Stimulated activated CD4-positive, alpha-beta T cell treated with anti-CD3 and anti-CD28 coated beads, Interleukin-12 subunit alpha, Interleukin-12 subunit beta, amount 100 ng/mL, for 4 hours (primary cell): ENCODE data around the gene NEURL1.
"Not testable (repeated sequence)": the region's sequence is repeated elsewhere in the genome, so short reads cannot be mapped to it uniquely, and the experiment has no call there.

Source experiments
- DNase-seq: peaks from one replicate; pipeline ENCODE4 v3.0.0-alpha.2; 2020

The NEURL1 gene

DNA sequence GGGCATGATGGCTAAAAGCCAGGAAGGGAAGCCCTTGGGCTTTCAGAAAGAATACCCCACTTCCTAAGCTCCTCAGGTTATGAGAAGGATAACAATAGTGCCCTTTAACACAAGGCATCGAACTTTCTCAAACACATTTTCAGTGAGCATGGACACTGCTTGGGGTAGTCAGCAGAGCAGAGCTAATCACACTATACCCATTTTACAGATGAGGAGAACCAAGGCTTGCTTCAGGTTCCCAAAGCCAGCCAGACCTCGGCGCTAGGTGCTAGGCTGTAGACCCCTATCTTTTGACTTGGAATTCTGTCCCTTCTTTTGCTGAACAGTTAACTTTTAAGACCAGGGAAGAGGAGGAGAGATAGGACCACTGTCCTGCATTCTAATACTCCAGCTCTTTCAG, 1.8 kb downstream of the NEURL1 start:
- DNase-seq: no peak

DNA sequence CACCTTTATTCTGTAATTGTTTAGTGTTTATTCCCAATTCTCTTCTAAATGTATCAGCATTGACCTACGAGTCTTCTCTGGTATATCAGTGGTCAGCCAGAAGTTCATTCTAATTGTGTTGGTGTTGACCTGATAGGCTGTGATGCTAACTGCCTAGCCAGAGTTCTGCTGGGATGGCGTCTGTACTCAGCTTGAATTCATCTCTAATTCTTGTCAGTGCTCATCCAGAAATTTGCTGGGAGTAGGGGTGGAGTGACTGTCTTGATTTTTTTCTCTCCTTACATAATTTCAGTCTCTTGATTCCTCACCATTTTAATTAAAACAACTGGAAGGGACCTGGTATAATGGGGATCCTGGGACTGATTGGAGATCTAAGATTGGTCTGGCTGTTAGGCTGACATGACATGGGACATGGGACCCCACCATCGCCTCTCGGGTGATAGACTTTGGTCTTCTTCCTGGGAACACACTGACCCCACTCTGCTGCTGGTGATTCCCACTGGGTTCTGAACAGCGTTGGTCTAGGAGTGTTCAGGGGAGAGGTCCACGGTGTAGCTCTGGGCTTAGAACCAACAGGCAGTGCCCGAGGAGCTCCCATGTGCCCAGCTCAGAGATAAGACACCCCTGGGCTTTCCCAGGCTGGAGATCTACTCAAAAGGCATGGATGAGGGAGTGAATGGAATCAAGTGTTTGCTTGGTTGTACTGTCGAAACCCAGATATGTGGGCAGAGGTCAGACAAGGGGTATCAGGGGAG, 3.8 kb downstream of the NEURL1 start:
- DNase-seq: no peak

DNA sequence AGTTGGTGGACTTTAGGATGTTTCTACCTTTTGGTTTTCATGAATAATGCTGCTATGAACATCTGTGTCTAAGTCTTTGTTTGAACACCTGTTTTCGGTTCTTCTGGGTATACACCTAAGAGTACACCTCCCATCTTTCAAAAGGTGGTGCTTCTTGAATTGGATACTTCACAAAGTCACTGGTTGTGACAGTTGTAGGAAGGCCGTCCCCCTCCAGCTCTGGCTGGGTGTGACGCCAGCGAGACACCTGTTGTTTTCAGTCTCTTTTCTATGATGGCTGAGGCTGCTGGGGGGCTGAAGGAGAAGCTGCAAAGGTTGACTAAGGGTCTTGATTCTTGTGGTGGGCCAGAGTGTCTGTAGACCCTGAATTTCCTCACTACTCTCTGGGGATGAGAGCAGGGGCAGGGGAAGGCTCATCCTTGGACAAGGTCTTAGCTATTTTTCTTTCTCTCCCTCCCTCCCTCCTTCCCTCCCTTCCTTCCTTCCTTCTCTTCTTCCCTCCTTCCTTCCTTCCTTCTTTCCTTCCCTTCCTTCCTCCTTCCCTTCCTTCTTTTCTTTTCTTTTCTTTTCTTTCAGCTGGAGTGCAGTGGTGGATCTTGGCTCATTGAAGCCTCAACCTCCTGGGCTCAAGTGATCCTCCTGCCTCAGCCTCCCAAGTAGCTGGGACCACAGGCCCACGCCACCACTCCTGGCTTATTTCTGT, 5.6 kb downstream of the NEURL1 start:
- DNase-seq: no peak

DNA sequence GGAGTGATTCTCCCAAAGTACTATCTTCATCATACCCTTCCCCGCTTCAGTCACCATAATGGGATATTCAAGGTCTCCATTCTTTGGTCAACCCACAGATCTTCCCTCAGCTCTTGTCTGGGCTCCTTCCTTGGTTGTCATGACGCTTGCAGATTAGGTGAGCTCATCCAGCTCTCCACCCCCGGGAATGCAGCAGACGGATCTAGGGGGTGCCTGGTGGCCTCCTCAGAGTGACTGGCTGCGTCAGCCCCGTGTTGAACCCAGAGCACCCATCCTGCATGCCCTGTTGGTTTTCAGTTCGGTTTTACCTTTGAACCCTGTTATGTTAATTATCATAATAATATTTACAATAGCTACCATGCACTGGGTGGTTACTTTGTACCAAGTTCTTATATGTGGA, 6.4 kb downstream of the NEURL1 start:
- DNase-seq: no peak

DNA sequence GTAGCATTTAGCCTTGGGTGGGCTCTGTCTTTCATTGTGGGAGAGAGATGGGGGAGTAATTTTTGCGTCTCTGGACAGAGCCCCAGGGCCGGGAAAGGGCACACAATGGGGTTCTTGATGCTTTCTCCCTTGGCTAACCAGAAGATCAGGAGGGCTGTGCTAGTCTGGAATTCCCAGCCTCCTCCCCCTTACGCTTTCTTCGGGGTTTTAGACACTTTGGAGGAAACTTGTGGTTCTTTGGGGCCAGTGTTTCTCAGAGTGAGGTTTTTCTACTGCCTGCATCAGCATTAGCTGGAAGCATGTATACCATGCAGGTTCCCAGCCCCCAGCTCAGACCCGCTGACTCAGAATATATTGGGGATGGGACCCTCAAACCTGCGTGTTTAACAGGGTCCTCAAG, 7.0 kb downstream of the NEURL1 start:
- no peak for DNase-seq

DNA sequence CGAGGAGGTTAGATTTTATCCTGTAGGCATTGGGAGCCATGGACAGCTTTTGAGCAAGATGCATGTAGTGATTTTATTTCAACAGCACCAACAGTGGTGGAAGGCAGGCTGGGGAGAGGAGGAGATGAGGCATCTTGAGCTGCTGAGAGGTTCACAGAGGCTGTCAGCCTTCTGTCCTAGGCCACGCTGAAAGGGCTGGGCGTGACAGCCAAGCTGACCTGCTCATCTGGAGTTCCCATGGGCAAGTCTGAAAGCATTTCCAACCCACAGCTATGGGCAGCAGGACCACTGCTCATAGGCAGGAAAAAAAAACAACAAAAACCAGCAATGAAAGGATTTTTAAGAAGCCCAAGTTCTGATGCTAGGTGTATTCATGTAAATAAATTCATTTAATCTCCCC, 7.7 kb downstream of the NEURL1 start:
- no peak for DNase-seq

DNA sequence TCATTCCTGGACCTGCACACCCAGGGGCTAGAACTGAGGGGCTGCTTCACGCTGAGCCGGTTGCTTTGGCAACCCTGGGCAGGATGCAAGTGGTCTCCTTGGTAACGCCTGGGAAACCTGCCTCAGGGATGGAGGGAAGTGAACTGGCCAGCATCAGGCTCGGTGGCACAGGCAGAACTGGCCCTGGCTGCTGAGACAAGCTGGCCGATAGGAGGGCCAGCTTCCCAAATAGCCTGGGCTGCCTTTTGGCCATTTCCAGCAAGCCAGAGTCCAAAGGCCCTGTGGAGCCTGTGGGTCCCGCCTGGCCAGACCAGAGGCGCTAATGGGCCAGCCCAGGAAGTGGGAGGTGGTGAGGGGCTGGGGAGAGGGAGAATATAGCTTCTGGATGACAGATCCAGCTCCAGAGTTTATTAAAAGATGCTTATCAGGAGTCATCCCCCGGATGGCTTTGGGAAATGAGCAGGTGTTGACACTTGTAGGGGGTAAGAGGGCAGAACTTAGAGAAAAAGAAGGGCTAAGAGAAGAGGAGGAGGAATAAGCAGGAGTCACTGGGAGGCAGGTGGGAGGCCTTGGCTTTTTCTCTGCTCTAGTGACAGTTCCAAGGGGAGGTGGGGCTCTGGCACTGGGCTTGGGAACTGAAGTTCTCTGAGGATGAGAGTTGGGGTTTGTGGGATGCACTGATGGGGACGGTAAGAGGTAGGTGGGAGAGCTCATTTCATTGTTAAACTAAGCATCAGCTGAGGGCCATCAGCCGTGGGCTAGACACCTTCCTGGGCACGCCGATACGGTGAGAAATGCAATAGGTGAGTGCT, 9.6 kb downstream of the NEURL1 start:
- DNase-seq: no peak

DNA sequence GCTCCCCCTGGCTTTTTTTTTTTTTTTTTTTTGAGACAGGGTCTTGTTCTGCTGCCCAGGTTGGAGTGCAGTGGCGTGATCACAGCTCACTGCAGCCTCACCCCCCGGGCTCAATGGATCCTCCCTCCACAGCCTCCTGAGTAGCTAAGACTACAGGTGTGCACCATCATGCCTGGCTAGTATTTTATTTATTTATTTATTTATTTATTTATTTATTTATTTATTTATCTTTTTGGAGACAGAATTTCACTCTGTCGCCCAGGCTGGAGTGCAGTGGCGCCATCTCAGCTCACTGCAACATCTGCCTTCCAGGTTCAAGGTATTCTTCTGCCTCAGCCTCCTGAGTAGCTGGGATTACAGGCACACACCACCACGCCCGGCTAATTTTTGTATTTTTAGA, 10.3 kb downstream of the NEURL1 start:
- DNase-seq: not testable (repeated sequence)

DNA sequence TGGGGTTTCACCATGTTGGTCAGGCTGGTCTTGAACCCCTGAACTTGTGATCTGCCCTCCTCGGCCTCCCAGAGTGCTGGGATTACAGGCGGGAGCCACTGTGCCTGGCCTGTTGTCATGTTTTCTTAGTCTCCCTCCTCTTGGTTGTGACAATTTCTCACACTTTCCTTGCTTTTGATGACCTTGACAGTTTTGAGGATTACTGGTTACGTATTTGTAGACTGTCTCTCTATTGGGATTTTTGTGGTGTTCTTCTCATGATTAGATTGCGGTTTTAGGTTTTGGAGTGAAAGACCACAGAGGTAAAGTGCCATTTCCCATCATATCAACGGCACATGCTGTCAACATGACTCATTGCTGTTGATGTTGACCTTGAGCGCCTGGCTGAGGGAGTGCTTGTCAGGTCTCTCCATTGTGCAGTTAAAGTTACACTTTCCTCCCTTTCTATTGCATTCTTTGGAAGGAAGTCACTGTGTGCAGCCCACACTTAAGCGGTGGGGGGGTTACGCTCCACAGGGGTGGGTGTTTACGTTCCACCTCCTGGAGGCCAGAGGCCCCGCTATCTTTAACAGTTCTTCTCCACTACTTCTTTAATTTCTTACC, 10.8 kb downstream of the NEURL1 start:
- no peak for DNase-seq

DNA sequence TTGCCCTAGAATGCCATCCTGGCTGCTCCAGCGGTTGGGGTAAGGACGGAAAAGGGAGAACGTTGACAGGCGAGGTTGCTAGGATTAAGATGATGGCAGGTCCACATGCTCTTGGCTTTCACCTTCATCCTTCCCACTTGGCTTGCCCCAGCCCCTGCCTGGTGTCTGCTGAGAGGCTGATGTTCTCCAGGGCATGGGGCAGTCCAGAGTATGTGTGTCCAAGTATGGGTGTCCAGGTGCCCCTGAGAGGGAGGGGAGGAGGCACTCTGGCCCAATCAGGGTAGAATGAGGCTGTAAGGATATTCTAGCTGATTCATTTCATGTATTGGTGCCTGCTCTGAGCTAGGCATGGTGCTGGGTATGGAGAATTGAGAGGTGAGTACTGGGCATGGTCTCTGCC, 12.6 kb downstream of the NEURL1 start:
- DNase-seq: no peak

DNA sequence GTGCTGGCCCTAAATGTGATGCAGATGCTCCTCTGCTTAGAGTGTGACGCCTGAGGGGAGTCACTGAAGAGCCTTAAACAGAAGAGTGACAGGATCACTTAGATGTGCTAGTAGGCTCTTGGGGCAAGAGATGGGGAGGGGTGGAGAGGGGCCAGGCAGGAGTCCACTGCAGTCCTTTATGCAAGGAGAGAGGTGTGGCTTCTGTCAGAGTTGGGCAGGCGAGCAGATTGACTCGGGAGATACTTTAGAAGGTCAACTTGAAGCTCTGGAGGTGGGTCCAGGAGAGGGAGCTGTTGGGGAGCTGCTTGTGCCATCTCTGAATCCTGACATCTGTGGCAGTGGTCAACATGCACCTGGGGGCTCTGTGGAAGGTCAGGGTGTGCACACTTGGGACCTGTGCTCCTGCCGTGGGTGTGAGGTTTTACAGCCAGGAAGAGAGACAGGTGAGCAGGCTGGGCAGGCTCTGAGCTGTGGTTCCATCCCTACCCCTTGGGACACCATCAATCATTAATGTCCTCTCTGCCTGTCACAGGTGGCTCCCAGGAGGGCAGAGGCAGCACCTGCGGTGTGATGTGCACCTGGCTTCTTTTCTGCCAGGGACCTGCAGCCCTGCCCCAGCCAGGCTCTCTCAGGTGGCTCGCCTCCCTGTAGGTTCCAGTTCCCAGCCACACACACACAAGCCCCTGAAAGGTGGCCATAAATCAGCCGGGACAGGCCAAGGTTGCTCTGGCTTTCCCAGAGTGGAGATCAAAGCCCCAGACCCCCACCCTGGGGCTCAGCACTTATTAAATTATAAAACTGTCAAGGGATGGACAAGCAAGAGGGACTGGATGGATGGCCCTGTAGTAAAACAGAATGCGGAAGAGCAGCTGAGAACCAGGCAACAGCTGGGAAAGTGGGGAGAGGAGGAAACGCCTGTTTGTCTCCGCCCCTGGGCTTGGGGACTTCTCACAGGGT, 14.0 kb downstream of the NEURL1 start:
- DNase-seq: no peak

DNA sequence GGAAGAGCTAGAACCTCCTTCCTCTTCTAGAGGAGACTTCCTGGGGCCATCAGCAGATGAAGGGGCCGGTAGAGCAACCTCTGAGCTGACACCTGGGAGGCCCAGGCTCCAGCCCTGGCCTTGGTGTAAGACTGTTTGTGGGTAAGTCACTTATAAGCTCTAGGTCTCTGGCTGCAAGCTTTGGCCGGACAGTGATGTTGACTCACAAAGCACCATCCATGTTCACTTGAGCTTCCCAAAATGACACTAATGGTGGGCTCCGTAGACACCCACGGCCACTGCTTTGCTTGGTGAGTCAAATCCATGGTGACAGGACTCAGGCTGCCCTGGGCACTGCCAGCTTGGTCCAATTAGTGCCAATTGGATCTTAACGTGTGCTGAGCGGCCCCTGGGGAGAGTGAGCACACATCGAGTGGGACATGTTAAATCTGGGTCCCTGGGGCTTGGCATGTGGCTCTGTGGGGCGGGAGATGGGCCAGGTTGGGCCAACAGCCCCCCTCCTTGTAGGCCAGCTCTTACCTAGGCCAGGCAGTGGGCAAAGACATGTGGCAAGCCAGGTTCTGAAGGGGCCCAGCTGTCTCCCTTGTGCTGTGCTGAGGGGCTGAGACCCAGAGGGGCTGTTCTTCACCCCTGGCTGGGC, 16.7 kb downstream of the NEURL1 start:
- no peak for DNase-seq

DNA sequence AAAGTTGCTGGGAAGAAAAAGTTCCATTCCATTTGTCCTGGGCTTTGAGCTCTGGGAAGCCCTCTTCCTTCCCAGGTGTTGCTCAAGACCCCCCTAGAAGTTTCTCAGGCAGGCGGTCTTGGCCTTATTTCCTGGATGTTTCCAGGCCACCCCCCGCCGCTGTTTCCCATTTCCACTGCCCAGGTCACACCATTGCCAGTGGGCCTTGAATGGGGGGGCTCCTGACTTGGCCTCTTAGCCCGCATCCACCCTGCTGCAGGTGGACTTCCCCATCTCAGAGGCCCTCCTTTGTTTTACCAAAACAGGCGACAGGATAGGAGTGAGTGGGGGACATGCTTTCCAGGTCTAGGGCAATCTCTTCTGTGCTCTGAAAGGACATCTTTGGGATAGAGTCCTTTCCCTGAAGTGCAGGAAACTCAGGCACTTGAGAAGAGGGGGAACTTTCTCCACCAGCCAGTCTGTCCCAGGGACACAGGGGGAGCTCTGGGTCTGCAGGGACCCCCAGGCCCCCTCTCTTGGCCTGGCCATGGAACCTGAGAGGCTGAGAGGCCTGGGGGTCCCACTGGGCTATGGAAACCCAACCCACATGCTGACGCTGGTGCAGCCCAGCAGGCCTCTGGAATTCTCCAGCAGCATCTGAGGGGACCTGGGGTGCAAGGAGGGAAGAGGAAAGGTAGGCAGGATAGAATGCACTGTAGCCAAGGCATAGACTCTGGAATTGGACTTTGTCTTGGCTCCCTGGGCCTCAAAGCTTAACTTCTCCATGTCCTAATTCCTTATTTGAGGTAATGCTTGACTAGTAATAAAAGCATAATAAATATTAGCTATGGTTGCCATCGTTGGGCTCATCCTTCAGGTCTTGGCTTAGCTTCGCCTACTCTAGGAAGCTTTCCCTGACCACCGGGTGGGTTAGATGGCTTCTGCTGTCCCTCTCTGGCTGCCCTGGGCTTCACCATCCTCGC, 17.6 kb downstream of the NEURL1 start:
- DNase-seq: no peak

DNA sequence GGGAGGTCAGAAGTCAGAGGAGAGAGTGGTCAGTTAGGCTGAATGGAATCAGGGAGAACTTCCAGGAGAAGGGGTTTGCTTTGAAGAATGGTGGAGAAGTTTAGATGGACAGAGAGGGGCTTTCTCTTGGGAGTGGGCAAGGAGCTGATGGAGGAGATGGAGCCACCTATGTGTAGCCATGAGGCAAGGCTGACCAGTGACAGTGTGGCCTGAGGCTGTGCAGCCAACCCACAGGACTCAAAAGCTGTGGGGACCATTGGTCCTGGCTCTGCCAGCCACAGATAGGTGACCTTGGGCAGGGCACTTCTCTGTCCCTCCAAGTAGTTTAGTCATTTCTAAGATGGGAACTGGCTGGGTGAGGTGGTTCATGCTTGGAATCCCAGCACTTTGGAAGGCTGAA, 18.7 kb downstream of the NEURL1 start:
- no peak for DNase-seq

DNA sequence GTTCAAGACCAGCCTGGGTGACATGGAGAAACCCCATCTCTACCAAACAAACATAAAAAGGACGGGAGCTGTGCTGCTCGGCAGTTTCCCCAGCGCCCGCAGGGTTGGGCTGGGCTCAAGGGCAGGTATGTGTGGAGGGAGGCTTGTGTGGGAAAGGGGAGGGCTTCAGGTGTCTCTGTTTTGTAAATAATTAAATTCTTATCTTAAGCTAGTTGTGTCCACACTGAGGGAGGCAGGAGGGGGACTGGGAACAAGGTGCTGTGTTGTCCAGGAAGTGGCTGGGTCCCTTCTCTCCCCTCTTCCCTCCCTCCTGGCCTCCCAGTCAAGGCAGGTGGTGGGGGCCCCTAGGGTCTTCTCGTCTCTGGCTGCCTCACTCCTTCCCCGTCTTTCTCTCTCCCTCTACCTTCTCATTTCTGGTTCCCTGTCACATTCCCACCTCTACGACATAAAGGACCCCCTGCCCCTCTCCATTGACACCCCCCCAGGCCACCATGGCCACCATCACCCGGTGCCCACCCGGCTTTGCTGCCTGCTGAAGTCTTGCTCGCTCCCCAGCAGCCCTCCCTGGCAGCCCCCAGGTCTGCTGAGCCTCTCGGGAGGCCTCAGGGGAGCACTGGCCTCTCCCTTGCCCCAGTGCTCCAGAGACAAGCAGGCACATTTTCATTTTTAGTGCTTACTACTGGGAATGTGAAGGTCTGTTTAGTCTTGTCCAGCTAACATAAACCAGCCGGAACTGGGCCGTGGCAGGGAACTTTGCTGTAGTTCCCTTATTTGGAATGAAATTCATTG, 19.3 kb downstream of the NEURL1 start:
- no peak for DNase-seq

DNA sequence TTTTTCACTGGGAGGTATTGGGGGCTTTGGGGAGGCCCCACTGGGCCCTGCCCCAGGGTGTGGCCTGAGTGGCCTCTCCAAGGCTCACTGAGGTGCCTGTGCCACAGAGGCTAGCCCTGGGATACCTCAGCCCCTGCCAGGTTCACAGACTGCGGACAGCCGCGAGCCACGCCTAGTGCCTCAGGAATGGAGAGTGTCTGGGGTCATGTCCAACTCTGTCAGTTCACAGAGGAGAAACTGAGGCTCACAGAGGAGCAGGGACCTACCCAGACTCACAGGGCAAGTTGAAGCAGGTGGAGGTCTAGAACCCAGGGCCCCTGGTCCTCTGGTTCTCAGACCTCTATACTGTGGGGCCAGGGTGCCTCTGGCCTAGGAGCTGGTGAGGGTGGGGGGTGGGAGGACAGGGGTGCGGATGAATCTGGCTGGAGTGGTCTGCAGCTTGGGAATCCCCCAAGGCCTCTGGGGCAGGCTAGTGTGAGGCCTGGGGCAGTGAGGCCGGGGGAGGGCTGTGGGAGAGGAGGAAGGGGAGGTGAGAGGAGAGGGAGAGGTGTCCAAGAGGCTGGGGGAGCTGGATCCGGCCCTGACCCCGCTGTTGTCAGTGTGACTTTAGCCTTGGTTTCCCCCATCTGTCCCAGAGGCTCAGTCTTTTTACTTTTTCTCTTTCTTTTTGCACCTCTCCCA, 20.0 kb downstream of the NEURL1 start:
- no peak for DNase-seq

DNA sequence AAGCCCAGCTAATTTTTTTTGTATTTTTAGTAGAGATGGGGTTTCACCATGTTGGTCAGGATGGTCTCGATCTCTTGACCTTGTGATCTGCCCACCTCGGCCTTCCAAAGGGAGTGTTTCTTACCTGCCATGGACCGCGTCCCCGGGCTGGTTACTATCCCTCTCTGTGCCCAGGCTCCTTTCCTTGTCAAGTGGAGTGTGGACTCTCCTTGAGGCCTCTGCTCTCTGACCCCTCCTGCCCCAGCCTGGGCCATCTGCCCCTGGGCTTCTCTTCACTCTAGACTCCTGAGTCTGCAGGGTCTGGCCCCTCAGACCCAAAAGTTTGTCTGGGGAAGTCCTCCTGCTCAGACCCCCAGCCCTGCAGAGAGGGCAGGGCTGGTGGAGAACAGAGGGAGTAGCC, 20.7 kb downstream of the NEURL1 start:
- no peak for DNase-seq

DNA sequence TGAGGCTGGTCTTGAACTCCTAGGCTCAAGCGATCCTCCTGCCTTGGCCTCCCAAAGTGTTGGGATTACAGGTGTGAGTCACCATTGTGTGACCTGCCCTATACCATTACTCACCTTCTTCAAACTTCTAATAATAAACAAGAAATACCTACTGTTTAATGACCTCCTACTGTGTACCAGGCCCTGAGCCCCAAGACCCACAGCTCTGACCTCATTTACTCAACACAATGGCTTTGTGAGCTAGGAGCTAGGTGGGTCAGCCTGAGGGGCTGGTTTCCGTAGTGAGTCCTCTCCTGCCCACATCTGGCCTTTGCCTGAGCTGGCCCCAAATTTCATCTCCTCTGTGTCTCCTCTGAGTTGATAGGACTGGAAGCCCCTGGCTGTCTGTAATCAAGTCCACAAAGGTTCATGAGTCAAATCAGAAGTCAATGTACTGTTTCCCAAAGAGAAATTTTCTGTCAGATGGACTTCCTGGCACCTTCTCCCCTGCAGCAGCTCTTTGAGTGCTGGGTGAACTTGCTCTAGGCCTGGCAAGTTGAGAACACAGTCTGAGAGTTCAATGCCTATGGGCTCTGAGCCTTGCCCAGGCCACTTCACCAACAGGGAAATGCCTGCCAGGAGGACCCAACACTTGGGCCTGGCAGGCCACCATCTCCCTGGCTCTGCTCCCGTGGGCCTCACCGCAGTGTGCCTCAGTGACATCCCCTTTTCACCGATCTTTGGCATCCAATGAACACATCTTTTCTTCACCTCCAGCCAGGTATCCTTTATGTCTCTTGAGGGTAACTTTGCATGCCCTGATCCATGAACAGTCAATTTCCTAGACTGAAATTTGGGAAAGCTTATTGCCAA, 24.0 kb downstream of the NEURL1 start:
- DNase-seq: no peak
